Gastroesophageal sphincter (tissue), 3 donors: ENCODE measurements around the gene METRN.

Experiments
- EP300 ChIP-seq: sonication (generic); formaldehyde crosslinking; IDR thresholded peaks from one replicate; pipeline ENCODE4 v1.6.1; 2017; ENCODE audit warnings: antibody characterized with exemption, mild to moderate bottlenecking
- POLR2A ChIP-seq, 2 donors: fragments of 450-650 bp; IDR thresholded peaks; one replicate each; pipeline ENCODE4 v1.6.1; 2017; ENCODE audit warnings: antibody characterized with exemption in 2 of 2, mild to moderate bottlenecking in 2 of 2, moderate library complexity in 1 of 2
- TF ChIP-seq, protein P1 (sequence below), 4 experiments: fragments of 200-600 bp in 2 of 4; fragments of 450-650 bp in 2 of 4; sonication (generic) in 1 of 4; IDR thresholded peaks; one replicate each; pipeline ENCODE4 v1.5.1; 2017 to 2019; ENCODE audit warnings: antibody characterized with exemption in 4 of 4, mild to moderate bottlenecking in 2 of 4, moderate library complexity in 2 of 4

DNA sequence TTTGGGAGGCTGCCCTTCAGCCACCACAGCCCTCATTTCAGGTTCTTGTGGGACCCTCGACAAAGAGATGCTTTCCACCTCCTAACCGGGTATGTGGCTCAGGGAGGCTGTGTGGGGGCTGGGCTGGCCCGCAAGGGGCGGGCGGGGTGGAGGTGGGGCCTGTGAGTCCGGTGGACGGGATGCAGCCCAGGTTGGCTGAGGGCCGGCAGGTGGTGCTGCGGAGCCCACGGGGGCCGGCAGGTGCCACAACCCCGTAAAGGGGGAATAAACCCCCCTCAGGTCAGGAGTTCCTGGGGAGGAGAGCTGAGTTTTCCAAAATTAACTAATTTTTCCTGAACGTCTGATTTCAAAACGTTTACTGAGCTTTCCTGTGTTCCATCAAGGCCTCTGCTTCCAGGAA is 30.8 kb downstream of the METRN start:
- TF ChIP-seq, protein P1, sequence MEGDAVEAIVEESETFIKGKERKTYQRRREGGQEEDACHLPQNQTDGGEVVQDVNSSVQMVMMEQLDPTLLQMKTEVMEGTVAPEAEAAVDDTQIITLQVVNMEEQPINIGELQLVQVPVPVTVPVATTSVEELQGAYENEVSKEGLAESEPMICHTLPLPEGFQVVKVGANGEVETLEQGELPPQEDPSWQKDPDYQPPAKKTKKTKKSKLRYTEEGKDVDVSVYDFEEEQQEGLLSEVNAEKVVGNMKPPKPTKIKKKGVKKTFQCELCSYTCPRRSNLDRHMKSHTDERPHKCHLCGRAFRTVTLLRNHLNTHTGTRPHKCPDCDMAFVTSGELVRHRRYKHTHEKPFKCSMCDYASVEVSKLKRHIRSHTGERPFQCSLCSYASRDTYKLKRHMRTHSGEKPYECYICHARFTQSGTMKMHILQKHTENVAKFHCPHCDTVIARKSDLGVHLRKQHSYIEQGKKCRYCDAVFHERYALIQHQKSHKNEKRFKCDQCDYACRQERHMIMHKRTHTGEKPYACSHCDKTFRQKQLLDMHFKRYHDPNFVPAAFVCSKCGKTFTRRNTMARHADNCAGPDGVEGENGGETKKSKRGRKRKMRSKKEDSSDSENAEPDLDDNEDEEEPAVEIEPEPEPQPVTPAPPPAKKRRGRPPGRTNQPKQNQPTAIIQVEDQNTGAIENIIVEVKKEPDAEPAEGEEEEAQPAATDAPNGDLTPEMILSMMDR (IDR thresholded peaks at IDR 0.05) = no peak
- TF ChIP-seq EP300 = no peak
- TF ChIP-seq POLR2A (IDR thresholded peaks at IDR 0.05) = no peak
